ENCODE results near the gene RAP1GAP2. TPM values are rescaled to one million over a fixed set of nuclear protein-coding genes. Genes with fewer than 3 reads are reported as not detected.
A peak's percentile ranks its signal among the peaks of the same experiment; 100 is the strongest.

RAP1GAP2 gene
- total RNA-seq, 1 donor from 2014 or later = 8.6 TPM

- no peak overlapping the region for H3K4me3 Mint-ChIP-seq (ENCODE audit: unreplicated experiment)
- FAIRE-seq (no peak), DNase-seq (ENCODE audit: low read depth) (no peak)
- peaks cover 4% of the 10 kb centered on the region for H3K4me1 Mint-ChIP-seq (ENCODE audit: low read depth, unreplicated experiment)
- no peaks in the 10 kb centered on the region for H3K27me3 Mint-ChIP-seq (ENCODE audit: low read depth, unreplicated experiment)
- Histone ChIP-seq H3K27me3 (ENCODE audit: insufficient read depth, low read length) (peaks cover 2% of the 10 kb centered on the region), H3K9ac (ENCODE audit: low read length) (no peak overlapping the region), H3K9me3 (ENCODE audit: insufficient read depth, low read depth, low read length) (no peaks in the 10 kb centered on the region), H4K20me1 (ENCODE audit: insufficient read depth, low read length) (no peaks in the 10 kb centered on the region), H3K27ac (ENCODE audit: low read depth, low read length) (no peak overlapping the region), H3K36me3 (ENCODE audit: insufficient read depth, low read length) (no peaks in the 10 kb centered on the region), H3K79me2 (ENCODE audit: insufficient read depth, low read length) (no peaks in the 10 kb centered on the region), H3K4me1 (ENCODE audit: insufficient read depth, low read length) (no peaks in the 10 kb centered on the region), H3K4me3 (ENCODE audit: insufficient read depth, low read depth, low read length) (no peak overlapping the region), H2AFZ (ENCODE audit: low read depth, low read length) (no peak overlapping the region), H3K4me2 (ENCODE audit: low read length) (no peak overlapping the region)
- peaks cover 12% of the 10 kb centered on the region for H3K36me3 Mint-ChIP-seq (ENCODE audit: low read depth, unreplicated experiment)
- H3K9me3 Mint-ChIP-seq (ENCODE audit: unreplicated experiment) = peaks cover 2% of the 10 kb centered on the region
- no peak for TF ChIP-seq EZH2 (IDR thresholded peaks at IDR 0.05; ENCODE audit: insufficient read depth, low read length)
- no peak for TF ChIP-seq CTCF (IDR thresholded peaks at IDR 0.05; ENCODE audit: insufficient read depth, low read depth, low read length)
- H3K27ac Mint-ChIP-seq (ENCODE audit: unreplicated experiment) = peak overlapping the region; percentile 1
Measured at GRCh38 chr17:3015890-3016289, 219.7 kb downstream of the RAP1GAP2 start.

- Mint-ChIP-seq H3K36me3 (ENCODE audit: low read depth, unreplicated experiment) (peaks cover 23% of the 10 kb centered on the region), H3K27ac (ENCODE audit: unreplicated experiment) (no peak overlapping the region), H3K27me3 (ENCODE audit: low read depth, unreplicated experiment) (no peaks in the 10 kb centered on the region), H3K4me1 (ENCODE audit: low read depth, unreplicated experiment) (peaks cover 4% of the 10 kb centered on the region), H3K9me3 (ENCODE audit: unreplicated experiment) (peaks cover 17% of the 10 kb centered on the region), H3K4me3 (ENCODE audit: unreplicated experiment) (no peak overlapping the region)
- H3K36me3 ChIP-seq (ENCODE audit: insufficient read depth, low read length) = no peaks in the 10 kb centered on the region
- no peak for FAIRE-seq
- H3K79me2 ChIP-seq (ENCODE audit: insufficient read depth, low read length) = no peaks in the 10 kb centered on the region
- no peak overlapping the region for H2AFZ ChIP-seq (ENCODE audit: low read depth, low read length)
- no peak for TF ChIP-seq CTCF (IDR thresholded peaks at IDR 0.05; ENCODE audit: insufficient read depth, low read depth, low read length)
- TF ChIP-seq EZH2 (IDR thresholded peaks at IDR 0.05; ENCODE audit: insufficient read depth, low read length) = no peak
- H3K4me1 ChIP-seq (ENCODE audit: insufficient read depth, low read length) = no peaks in the 10 kb centered on the region
- H3K4me3 ChIP-seq (ENCODE audit: insufficient read depth, low read depth, low read length) = no peak overlapping the region
- no peak for DNase-seq (ENCODE audit: low read depth)
- no peak overlapping the region for H3K9ac ChIP-seq (ENCODE audit: low read length)
- peaks cover 2% of the 10 kb centered on the region for H3K27me3 ChIP-seq (ENCODE audit: insufficient read depth, low read length)
- peaks cover 7% of the 10 kb centered on the region for H3K9me3 ChIP-seq (ENCODE audit: insufficient read depth, low read depth, low read length)
- H3K4me2 ChIP-seq (ENCODE audit: low read length) = no peak overlapping the region
- H3K27ac ChIP-seq (ENCODE audit: low read depth, low read length) = no peak overlapping the region
- H4K20me1 ChIP-seq (ENCODE audit: insufficient read depth, low read length) = no peaks in the 10 kb centered on the region
Measured at GRCh38 chr17:3017936-3018335, 221.7 kb downstream of the RAP1GAP2 start.

- Mint-ChIP-seq H3K27me3 (ENCODE audit: low read depth, unreplicated experiment) (no peaks in the 10 kb centered on the region), H3K36me3 (ENCODE audit: low read depth, unreplicated experiment) (peaks cover 39% of the 10 kb centered on the region), H3K4me3 (ENCODE audit: unreplicated experiment) (no peak overlapping the region), H3K9me3 (ENCODE audit: unreplicated experiment) (peaks cover 31% of the 10 kb centered on the region), H3K27ac (ENCODE audit: unreplicated experiment) (no peak overlapping the region), H3K4me1 (ENCODE audit: low read depth, unreplicated experiment) (peaks cover 4% of the 10 kb centered on the region)
- no peaks in the 10 kb centered on the region for H3K36me3 ChIP-seq (ENCODE audit: insufficient read depth, low read length)
- H3K27ac ChIP-seq (ENCODE audit: low read depth, low read length) = no peak overlapping the region
- no peaks in the 10 kb centered on the region for H3K79me2 ChIP-seq (ENCODE audit: insufficient read depth, low read length)
- TF ChIP-seq CTCF (IDR thresholded peaks at IDR 0.05; ENCODE audit: insufficient read depth, low read depth, low read length) (no peak), EZH2 (IDR thresholded peaks at IDR 0.05; ENCODE audit: insufficient read depth, low read length) (no peak)
- H2AFZ ChIP-seq (ENCODE audit: low read depth, low read length) = no peak overlapping the region
- no peak overlapping the region for H3K9ac ChIP-seq (ENCODE audit: low read length)
- DNase-seq (ENCODE audit: low read depth) (no peak), FAIRE-seq (no peak)
- peaks cover 15% of the 10 kb centered on the region for H3K9me3 ChIP-seq (ENCODE audit: insufficient read depth, low read depth, low read length)
- H3K4me1 ChIP-seq (ENCODE audit: insufficient read depth, low read length) = no peaks in the 10 kb centered on the region
- no peak overlapping the region for H3K4me2 ChIP-seq (ENCODE audit: low read length)
- H4K20me1 ChIP-seq (ENCODE audit: insufficient read depth, low read length) = no peaks in the 10 kb centered on the region
- no peak overlapping the region for H3K4me3 ChIP-seq (ENCODE audit: insufficient read depth, low read depth, low read length)
- H3K27me3 ChIP-seq (ENCODE audit: insufficient read depth, low read length) = peaks cover 2% of the 10 kb centered on the region
Measured at GRCh38 chr17:3019761-3020160, 223.5 kb downstream of the RAP1GAP2 start.
